SK-N-SH treated with all-trans-retinoic acid at 6 μM for 48 hours (cell line): ENCODE measurements around the gene SLC22A12.

Experiments
- ATAC-seq: fragments of 200-7000 bp; cut with Tn5 transposase; 3 replicates; pipeline ENCODE4 v1.9.1; 2020; ENCODE audit warnings: mild to moderate bottlenecking, moderate library complexity
- ARNTL ChIP-seq: fragments of 450-650 bp; formaldehyde crosslinking; IDR thresholded peaks from 2 replicates; pipeline ENCODE4 v1.5.0; 2020; ENCODE audit warnings: low read depth, mild to moderate bottlenecking, moderate library complexity, borderline replicate concordance
- BACH2 ChIP-seq: fragments of 250-450 bp; sonication (Bioruptor Pico); IDR thresholded peaks from 2 replicates; pipeline ENCODE4 v1.9.0; 2021; ENCODE audit warnings: mild to moderate bottlenecking, borderline replicate concordance
- CREB5 ChIP-seq: fragments of 250-450 bp; sonication (Bioruptor Pico); IDR thresholded peaks from 2 replicates; pipeline ENCODE4 v1.5.1; 2020; ENCODE audit warnings: low read depth, mild to moderate bottlenecking, moderate library complexity
- CSDC2 ChIP-seq: fragments of 250-450 bp; sonication (Bioruptor Pico); IDR thresholded peaks from 2 replicates; pipeline ENCODE4 v1.5.0; 2020; ENCODE audit warnings: mild to moderate bottlenecking, moderate library complexity
- ESRRG ChIP-seq: fragments of 250-450 bp; sonication (Bioruptor Pico); IDR thresholded peaks from 2 replicates; pipeline ENCODE4 v1.6.1; 2021; ENCODE audit warnings: mild to moderate bottlenecking
- GLIS3 ChIP-seq: fragments of 250-450 bp; sonication (Bioruptor Pico); IDR thresholded peaks from 2 replicates; pipeline ENCODE4 v1.5.0; 2020; ENCODE audit warnings: mild to moderate bottlenecking, moderate library complexity
- ISL1 ChIP-seq: fragments of 250-450 bp; sonication (Bioruptor Pico); IDR thresholded peaks from 2 replicates; pipeline ENCODE4 v2.1.2; 2022; ENCODE audit warnings: mild to moderate bottlenecking, moderate library complexity
- OSR1 ChIP-seq: fragments of 250-450 bp; sonication (Bioruptor Pico); IDR thresholded peaks from 2 replicates; pipeline ENCODE4 v1.8.0; 2022; ENCODE audit warnings: moderate library complexity, mild to moderate bottlenecking, inconsistent platforms
- POU6F1 ChIP-seq: fragments of 250-450 bp; sonication (Bioruptor Pico); IDR thresholded peaks from 2 replicates; pipeline ENCODE4 v1.8.0; 2021; ENCODE audit warnings: low read depth, mild to moderate bottlenecking, moderate library complexity, borderline replicate concordance
- PPARA ChIP-seq: fragments of 250-450 bp; sonication (Bioruptor Pico); IDR thresholded peaks from 2 replicates; pipeline ENCODE4 v1.5.0; 2020; ENCODE audit warnings: mild to moderate bottlenecking, borderline replicate concordance
- RARB ChIP-seq: fragments of 250-450 bp; sonication (Bioruptor Pico); IDR thresholded peaks from 2 replicates; pipeline ENCODE4 v1.8.0; 2021; ENCODE audit warnings: mild to moderate bottlenecking, moderate library complexity
- SNAI2 ChIP-seq: fragments of 250-450 bp; sonication (Bioruptor Pico); IDR thresholded peaks from 2 replicates; pipeline ENCODE4 v1.5.0; 2020; ENCODE audit warnings: mild to moderate bottlenecking, moderate library complexity
- TCF4 ChIP-seq: fragments of 250-450 bp; sonication (Bioruptor Pico); IDR thresholded peaks from 2 replicates; pipeline ENCODE4 v1.8.0; 2021; ENCODE audit warnings: mild to moderate bottlenecking, moderate library complexity, borderline replicate concordance
- TOX ChIP-seq: fragments of 250-450 bp; sonication (Bioruptor Pico); IDR thresholded peaks from 2 replicates; pipeline ENCODE4 v1.8.0; 2021; ENCODE audit warnings: mild to moderate bottlenecking, moderate library complexity, borderline replicate concordance
- TSHZ2 ChIP-seq: fragments of 250-450 bp; sonication (Bioruptor Pico); IDR thresholded peaks from 2 replicates; pipeline ENCODE4 v1.5.0; 2020; ENCODE audit warnings: mild to moderate bottlenecking, moderate library complexity
- ZC3H10 ChIP-seq: fragments of 250-450 bp; sonication (Bioruptor Pico); IDR thresholded peaks from 2 replicates; pipeline ENCODE4 v1.5.1; 2021; ENCODE audit warnings: mild to moderate bottlenecking, moderate library complexity
- ZFP3 ChIP-seq: fragments of 250-450 bp; sonication (Bioruptor Pico); IDR thresholded peaks from 2 replicates; pipeline ENCODE4 v1.5.0; 2020; ENCODE audit warnings: mild to moderate bottlenecking, moderate library complexity
- ZFP30 ChIP-seq: fragments of 450-650 bp; formaldehyde crosslinking; IDR thresholded peaks from 2 replicates; pipeline ENCODE4 v1.5.0; 2022; ENCODE audit warnings: mild to moderate bottlenecking, moderate library complexity
- ZNF565 ChIP-seq: fragments of 450-650 bp; formaldehyde crosslinking; conservative IDR thresholded peaks from 2 replicates; pipeline ENCODE4 v1.5.0; 2020; ENCODE audit warnings: low read depth, mild to moderate bottlenecking, moderate library complexity
- ZNF70 ChIP-seq: fragments of 450-650 bp; formaldehyde crosslinking; IDR thresholded peaks from 2 replicates; pipeline ENCODE4 v1.5.0; 2020; ENCODE audit warnings: mild to moderate bottlenecking, moderate library complexity
- ZNF8 ChIP-seq: fragments of 450-650 bp; formaldehyde crosslinking; IDR thresholded peaks from 2 replicates; pipeline ENCODE4 v1.5.0; 2020; ENCODE audit warnings: mild to moderate bottlenecking, moderate library complexity
- TF ChIP-seq, protein P1 (sequence below): fragments of 250-450 bp; sonication (Bioruptor Pico); IDR thresholded peaks from 2 replicates; pipeline ENCODE4 v1.8.0; 2020; ENCODE audit warnings: mild to moderate bottlenecking, moderate library complexity, borderline replicate concordance
- TF ChIP-seq, protein P2 (sequence below): fragments of 250-450 bp; sonication (Bioruptor Pico); IDR thresholded peaks from 2 replicates; pipeline ENCODE4 v1.5.1; 2021; ENCODE audit warnings: mild to moderate bottlenecking, moderate library complexity

Gene SLC22A12

GRCh38 chr11:64592234-64592615 lies 1.2 kb downstream of the SLC22A12 start:
- TF ChIP-seq OSR1 (CRISPR knock-in tag) (no peak), ISL1 (no peak), POU6F1 (CRISPR knock-in tag) (no peak), RARB (CRISPR knock-in tag) (no peak), ARNTL (CRISPR knock-in tag) (no peak), ZNF565 (CRISPR knock-in tag) (no peak), SNAI2 (no peak), PPARA (no peak), BACH2 (no peak), GLIS3 (CRISPR knock-in tag) (no peak), ZC3H10 (no peak), CREB5 (CRISPR knock-in tag) (no peak), ESRRG (no peak), TCF4 (no peak), ZFP3 (CRISPR knock-in tag) (no peak), TOX (CRISPR knock-in tag) (no peak), TSHZ2 (CRISPR knock-in tag) (no peak)
- TF ChIP-seq, protein P1, sequence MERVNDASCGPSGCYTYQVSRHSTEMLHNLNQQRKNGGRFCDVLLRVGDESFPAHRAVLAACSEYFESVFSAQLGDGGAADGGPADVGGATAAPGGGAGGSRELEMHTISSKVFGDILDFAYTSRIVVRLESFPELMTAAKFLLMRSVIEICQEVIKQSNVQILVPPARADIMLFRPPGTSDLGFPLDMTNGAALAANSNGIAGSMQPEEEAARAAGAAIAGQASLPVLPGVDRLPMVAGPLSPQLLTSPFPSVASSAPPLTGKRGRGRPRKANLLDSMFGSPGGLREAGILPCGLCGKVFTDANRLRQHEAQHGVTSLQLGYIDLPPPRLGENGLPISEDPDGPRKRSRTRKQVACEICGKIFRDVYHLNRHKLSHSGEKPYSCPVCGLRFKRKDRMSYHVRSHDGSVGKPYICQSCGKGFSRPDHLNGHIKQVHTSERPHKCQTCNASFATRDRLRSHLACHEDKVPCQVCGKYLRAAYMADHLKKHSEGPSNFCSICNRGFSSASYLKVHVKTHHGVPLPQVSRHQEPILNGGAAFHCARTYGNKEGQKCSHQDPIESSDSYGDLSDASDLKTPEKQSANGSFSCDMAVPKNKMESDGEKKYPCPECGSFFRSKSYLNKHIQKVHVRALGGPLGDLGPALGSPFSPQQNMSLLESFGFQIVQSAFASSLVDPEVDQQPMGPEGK (CRISPR knock-in tag), result no peak
- TF ChIP-seq, protein P2, sequence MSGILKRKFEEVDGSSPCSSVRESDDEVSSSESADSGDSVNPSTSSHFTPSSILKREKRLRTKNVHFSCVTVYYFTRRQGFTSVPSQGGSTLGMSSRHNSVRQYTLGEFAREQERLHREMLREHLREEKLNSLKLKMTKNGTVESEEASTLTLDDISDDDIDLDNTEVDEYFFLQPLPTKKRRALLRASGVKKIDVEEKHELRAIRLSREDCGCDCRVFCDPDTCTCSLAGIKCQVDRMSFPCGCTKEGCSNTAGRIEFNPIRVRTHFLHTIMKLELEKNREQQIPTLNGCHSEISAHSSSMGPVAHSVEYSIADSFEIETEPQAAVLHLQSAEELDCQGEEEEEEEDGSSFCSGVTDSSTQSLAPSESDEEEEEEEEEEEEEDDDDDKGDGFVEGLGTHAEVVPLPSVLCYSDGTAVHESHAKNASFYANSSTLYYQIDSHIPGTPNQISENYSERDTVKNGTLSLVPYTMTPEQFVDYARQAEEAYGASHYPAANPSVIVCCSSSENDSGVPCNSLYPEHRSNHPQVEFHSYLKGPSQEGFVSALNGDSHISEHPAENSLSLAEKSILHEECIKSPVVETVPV (CRISPR knock-in tag), result no peak
- ATAC-seq, result no peak

DNA sequence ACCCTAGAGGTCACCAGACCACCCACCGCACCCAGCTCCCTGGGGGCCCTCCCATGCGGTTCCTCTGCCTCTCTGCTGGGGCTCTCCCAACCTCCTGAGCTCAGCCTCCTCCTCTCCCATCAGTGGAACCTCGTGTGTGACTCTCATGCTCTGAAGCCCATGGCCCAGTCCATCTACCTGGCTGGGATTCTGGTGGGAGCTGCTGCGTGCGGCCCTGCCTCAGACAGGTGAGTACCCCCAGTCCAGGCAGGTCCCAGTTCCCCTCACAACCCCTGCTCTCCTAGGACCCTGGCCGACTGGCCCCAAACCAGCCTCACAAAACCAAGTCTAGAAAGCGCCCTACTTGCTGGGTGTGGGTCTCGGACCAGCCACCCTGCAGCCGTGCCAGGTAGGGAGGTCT lies 1.6 kb downstream of the SLC22A12 start:
- ATAC-seq, result no peak
- TF ChIP-seq SNAI2 (no peak), PPARA (no peak), BACH2 (no peak), ARNTL (CRISPR knock-in tag) (no peak), RARB (CRISPR knock-in tag) (no peak), ESRRG (no peak), TCF4 (no peak), TOX (CRISPR knock-in tag) (no peak), ZFP30 (no peak), ZNF70 (CRISPR knock-in tag) (no peak), OSR1 (CRISPR knock-in tag) (no peak), ZNF8 (CRISPR knock-in tag) (no peak), ZC3H10 (no peak), TSHZ2 (CRISPR knock-in tag) (no peak), POU6F1 (CRISPR knock-in tag) (no peak), CSDC2 (CRISPR knock-in tag) (no peak)
- TF ChIP-seq, protein P2 (CRISPR knock-in tag), result no peak
